Ectodermal cell (in vitro differentiated cells): ENCODE results near the gene OR2B6.

Experiments used
- H3K27ac ChIP-seq: 2 replicates; pipeline ENCODE4 v1.7.0; 2013; ENCODE audit warnings: mild to moderate bottlenecking, low read depth, low read length; ENCODE audit not compliant: insufficient read depth, poor library complexity, severe bottlenecking
- H3K27me3 ChIP-seq: 2 replicates; pipeline ENCODE4 v1.7.0; 2013; ENCODE audit warnings: mild to moderate bottlenecking, low read length; ENCODE audit not compliant: insufficient read depth, control insufficient read depth, poor library complexity, severe bottlenecking
- H3K36me3 ChIP-seq: one replicate; pipeline ENCODE4 v1.7.0; 2013; ENCODE audit warnings: low read length; ENCODE audit not compliant: control insufficient read depth, insufficient read depth
- H3K4me1 ChIP-seq: one replicate; pipeline ENCODE4 v1.7.0; 2013; ENCODE audit warnings: low read length; ENCODE audit not compliant: control insufficient read depth, insufficient read depth
- H3K4me3 ChIP-seq: 2 replicates; pipeline ENCODE4 v1.7.0; 2013; ENCODE audit warnings: low read depth, low read length, control low read depth; ENCODE audit not compliant: insufficient read depth
- H3K9me3 ChIP-seq: 2 replicates; pipeline ENCODE4 v1.7.0; 2013; ENCODE audit warnings: mild to moderate bottlenecking, low read length, moderate library complexity; ENCODE audit not compliant: control insufficient read depth
- WGBS, 2 experiments: methylation state at CpG; one replicate each; pipeline ENCODE4 v1.1.7; 2013; ENCODE audit warnings: missing lambda C conversion rate in 2 of 2; 5-methylcytosine and 5-hydroxymethylcytosine counted together

OR2B6 gene

GRCh38 chr6:27951040-27951439 is 6.0 kb upstream of the OR2B6 start:
- Histone ChIP-seq H3K36me3 (no peaks in the 10 kb centered on the region), H3K27me3 (no peaks in the 10 kb centered on the region), H3K9me3 (no peaks in the 10 kb centered on the region), H3K27ac (no peak overlapping the region), H3K4me1 (no peaks in the 10 kb centered on the region), H3K4me3 (no peak overlapping the region)
- WGBS, 2 experiments = no CpG with 5 or more reads among the region's 1 CpG

GRCh38 chr6:27957516-27957915 is 475 bp downstream of the OR2B6 start:
- H3K36me3 ChIP-seq = no peaks in the 10 kb centered on the region
- no peak overlapping the region for H3K27ac ChIP-seq
- H3K9me3 ChIP-seq = no peaks in the 10 kb centered on the region
- no peak overlapping the region for H3K4me3 ChIP-seq
- H3K27me3 ChIP-seq = no peaks in the 10 kb centered on the region
- H3K4me1 ChIP-seq = no peaks in the 10 kb centered on the region
- WGBS, 2 experiments = 89 to 90% methylated on average over 4 of the region's 4 CpGs

- no peak overlapping the region for H3K27ac ChIP-seq
- H3K27me3 ChIP-seq = no peaks in the 10 kb centered on the region
- WGBS, 2 experiments = 73 to 80% methylated on average over 3 of the region's 3 CpGs
- H3K9me3 ChIP-seq = no peaks in the 10 kb centered on the region
- H3K4me3 ChIP-seq = no peak overlapping the region
- H3K36me3 ChIP-seq = no peaks in the 10 kb centered on the region
- H3K4me1 ChIP-seq = no peaks in the 10 kb centered on the region
Observed at GRCh38 chr6:27962506-27962905, 5.5 kb downstream of the OR2B6 start.

- Histone ChIP-seq H3K4me1 (no peaks in the 10 kb centered on the region), H3K4me3 (no peak overlapping the region), H3K27me3 (no peaks in the 10 kb centered on the region), H3K36me3 (no peaks in the 10 kb centered on the region), H3K27ac (no peak overlapping the region), H3K9me3 (no peaks in the 10 kb centered on the region)
- WGBS, 2 experiments = 90 to 94% methylated on average over 4 of the region's 4 CpGs
Observed at GRCh38 chr6:27966044-27966443, 9.0 kb downstream of the OR2B6 start.

DNA sequence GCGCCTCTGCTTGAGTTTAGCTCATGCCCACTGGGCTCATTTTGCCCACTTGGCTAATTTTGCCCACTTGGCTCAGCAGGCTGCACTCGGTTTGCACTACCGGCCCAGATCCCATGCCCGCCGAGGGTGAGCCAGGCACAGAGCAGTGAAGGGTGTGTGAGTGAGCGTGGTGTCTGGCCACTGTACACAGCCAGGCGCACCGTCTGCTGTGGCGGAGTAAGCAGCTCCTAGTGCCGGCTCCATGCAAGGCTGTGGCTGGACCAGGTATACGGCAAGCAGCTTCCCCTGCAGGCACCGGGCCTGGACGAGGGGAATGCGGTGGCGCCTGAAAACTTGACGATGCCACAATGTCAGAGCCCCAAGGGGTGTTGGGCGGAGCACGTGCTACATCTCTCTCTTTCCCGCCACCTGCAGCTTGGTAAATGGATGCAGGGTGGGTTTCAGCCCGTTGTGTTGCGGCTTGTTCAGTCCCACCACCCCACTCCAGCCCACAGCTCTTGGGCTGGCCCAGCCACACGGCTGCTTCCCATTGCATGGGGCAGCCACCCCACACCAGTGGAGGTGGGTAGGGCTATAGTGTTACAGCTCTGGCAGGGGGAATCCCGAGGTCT is 9.9 kb downstream of the OR2B6 start:
- 94 to 95% methylated on average over 23 of the region's 23 CpGs for WGBS, 2 experiments
- no peaks in the 10 kb centered on the region for H3K27me3 ChIP-seq
- no peak overlapping the region for H3K27ac ChIP-seq
- H3K9me3 ChIP-seq = no peaks in the 10 kb centered on the region
- H3K4me3 ChIP-seq = no peak overlapping the region
- no peaks in the 10 kb centered on the region for H3K36me3 ChIP-seq
- H3K4me1 ChIP-seq = no peaks in the 10 kb centered on the region

- Histone ChIP-seq H3K27ac (no peak overlapping the region), H3K9me3 (no peaks in the 10 kb centered on the region), H3K4me3 (no peak overlapping the region), H3K36me3 (no peaks in the 10 kb centered on the region), H3K27me3 (no peaks in the 10 kb centered on the region), H3K4me1 (no peaks in the 10 kb centered on the region)
- 92 to 94% methylated on average over 2 of the region's 2 CpGs for whole genome bisulfite sequencing, 2 experiments
Observed at GRCh38 chr6:27970444-27970843, 13.4 kb downstream of the OR2B6 start.

DNA sequence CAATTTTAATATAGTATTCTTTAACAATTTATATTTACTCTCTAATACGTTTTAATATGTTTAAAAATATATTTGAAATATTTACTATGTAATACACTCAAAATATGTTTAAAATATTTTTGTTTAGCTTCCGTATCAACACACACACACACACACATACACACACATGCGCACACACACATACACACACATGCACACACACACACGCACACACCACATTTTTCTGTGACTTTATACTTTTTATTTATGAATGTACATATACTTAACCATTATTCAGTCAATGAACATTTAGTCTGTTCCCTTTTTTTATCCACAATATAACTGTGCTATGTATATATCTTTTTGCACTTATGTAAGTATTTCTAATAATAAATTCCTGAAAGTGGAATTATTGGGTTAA is 15.7 kb downstream of the OR2B6 start:
- no peak overlapping the region for H3K4me3 ChIP-seq
- no peaks in the 10 kb centered on the region for H3K36me3 ChIP-seq
- WGBS, 2 experiments = 80 to 83% methylated on average over 1 to 2 of the region's 4 CpGs

DNA sequence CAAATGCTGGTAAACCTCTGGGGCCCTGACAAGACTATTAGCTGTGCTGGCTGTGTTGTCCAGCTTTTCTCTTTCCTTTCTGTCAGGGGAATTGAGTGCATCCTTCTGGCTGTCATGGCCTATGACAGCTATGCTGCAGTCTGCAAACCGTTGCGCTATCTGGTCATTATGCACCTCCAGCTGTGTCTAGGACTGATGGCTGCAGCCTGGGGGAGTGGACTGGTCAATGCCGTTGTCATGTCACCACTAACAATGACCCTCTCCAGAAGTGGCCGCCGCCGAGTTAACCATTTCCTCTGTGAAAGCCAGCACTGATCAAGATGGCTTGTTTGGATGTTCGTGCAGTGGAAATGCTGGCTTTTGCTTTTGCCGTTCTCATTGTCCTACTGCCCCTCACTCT is 20.3 kb downstream of the OR2B6 start:
- 67 to 73% methylated on average over 8 of the region's 8 CpGs for whole genome bisulfite sequencing, 2 experiments
- Histone ChIP-seq H3K27ac (no peak overlapping the region), H3K36me3 (no peaks in the 10 kb centered on the region), H3K4me3 (no peak overlapping the region), H3K27me3 (no peaks in the 10 kb centered on the region), H3K9me3 (no peaks in the 10 kb centered on the region), H3K4me1 (no peaks in the 10 kb centered on the region)

More for the DNA sequence above, 15.7 kb downstream of the OR2B6 start:
- Histone ChIP-seq H3K4me1 (no peaks in the 10 kb centered on the region), H3K27ac (no peak overlapping the region), H3K9me3 (no peaks in the 10 kb centered on the region), H3K27me3 (no peaks in the 10 kb centered on the region)

DNA sequence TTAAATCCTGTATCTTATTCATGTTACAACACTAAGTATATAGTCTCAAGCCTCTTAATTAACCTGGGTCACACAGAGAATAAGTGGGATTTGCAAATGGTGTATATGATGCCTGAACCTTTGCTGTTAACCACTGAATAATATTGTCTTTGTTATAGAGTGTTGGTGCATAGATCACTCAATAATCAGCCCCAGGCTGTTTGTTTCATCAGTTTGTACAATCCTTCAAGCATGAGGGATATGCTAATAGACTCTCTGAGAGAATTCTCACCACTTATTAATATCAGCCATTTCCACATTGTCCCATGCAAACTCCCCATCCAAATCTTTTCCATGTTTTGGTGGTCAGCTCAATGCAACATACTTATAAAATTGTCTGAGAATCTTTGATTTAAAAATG is 21.7 kb downstream of the OR2B6 start:
- H3K27ac ChIP-seq = no peak overlapping the region
- no peak overlapping the region for H3K4me3 ChIP-seq
- no peaks in the 10 kb centered on the region for H3K4me1 ChIP-seq
- H3K27me3 ChIP-seq = no peaks in the 10 kb centered on the region
- no peaks in the 10 kb centered on the region for H3K9me3 ChIP-seq
- H3K36me3 ChIP-seq = no peaks in the 10 kb centered on the region

DNA sequence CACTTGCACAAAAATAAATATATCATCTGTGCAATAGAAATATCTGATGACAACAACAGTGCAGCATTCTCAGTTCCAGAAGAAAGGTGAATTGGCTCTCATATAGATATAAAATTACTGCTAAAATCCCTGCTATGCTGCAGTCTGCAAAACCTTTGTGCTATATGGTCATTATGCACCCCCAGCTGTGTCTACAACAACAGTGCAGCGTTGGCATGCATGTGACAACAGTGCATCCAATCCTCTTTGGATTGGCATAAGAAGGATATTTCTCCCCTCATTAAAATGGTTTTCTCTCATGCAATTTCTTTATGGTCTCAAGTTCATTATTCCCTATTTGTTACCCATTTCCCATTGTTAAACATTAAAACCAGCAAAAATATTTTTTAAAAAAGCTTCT is 23.1 kb downstream of the OR2B6 start:
- Histone ChIP-seq H3K4me1 (no peaks in the 10 kb centered on the region), H3K9me3 (no peaks in the 10 kb centered on the region), H3K36me3 (no peaks in the 10 kb centered on the region), H3K27me3 (no peaks in the 10 kb centered on the region), H3K4me3 (no peak overlapping the region), H3K27ac (no peak overlapping the region)
- 32 to 50% methylated on average over 1 of the region's 1 CpG for WGBS, 2 experiments
